HCT116 (cell line): Measurements from ENCODE around the gene FAM53A. TPM values are rescaled to one million over a fixed set of nuclear protein-coding genes. Genes with fewer than 3 reads are reported as not detected.

ENCODE experiments used
- ATAC-seq: fragments of 200-7000 bp; cut with Tn5 transposase; 2 replicates; pipeline ENCODE4 v1.9.1; 2020; ENCODE audit warnings: mild to moderate bottlenecking, moderate library complexity
- BruUV-seq: library from RNA; stranded (reverse); fragments of 400-500 nt; replicated peaks from 2 replicates; lab custom pipeline; 2021; lab: Mats Ljungman, UMichigan
- CTCF ChIA-PET: fragments of 300-600 bp; sonication (Branson Sonifier 250); formaldehyde crosslinking; loops from one replicate; lab custom pipeline; 2021; ENCODE audit warnings: antibody characterized with exemption; lab: Charles Lee
- POLR2A ChIA-PET: fragments of 300-600, 350-600 bp; sonication (Branson Sonifier 250); formaldehyde crosslinking; loops from one replicate; lab custom pipeline; 2021; ENCODE audit warnings: antibody characterized with exemption; lab: Charles Lee
- RAD21 ChIA-PET, 2 experiments: fragments of 300-600 bp; sonication (Branson Sonifier 250); formaldehyde crosslinking; loops; one replicate each; lab custom pipeline; 2023; ENCODE audit warnings: low total read pairs in 2 of 2; ENCODE audit not compliant: uncharacterized antibody in 2 of 2, unreplicated experiment in 2 of 2, low non-redundant PET in 1 of 2; lab: Charles Lee
- DNase-seq: peaks from one replicate; pipeline ENCODE4 v3.0.0-alpha.2; 2010; ENCODE audit warnings: low read depth, low spot score
- H2AFZ ChIP-seq: fragments of 200-600 bp; shearing (Covaris generic), sonication (generic); 2 replicates; pipeline ENCODE4 v1.6.1; 2017; ENCODE audit warnings: low read depth, mixed run types, mixed read lengths, antibody characterized with exemption, low read length; ENCODE audit not compliant: poor library complexity, severe bottlenecking
- H3K27ac ChIP-seq: 2 replicates; pipeline ENCODE4 v1.5.1; 2012; ENCODE audit warnings: low read depth, low read length
- H3K27me3 ChIP-seq: fragments of 200-600 bp; sonication (generic); 2 replicates; pipeline ENCODE4 v1.6.1; 2016; ENCODE audit warnings: mixed run types, low read length, mixed read lengths; ENCODE audit not compliant: insufficient read depth
- H3K36me3 ChIP-seq, 2 experiments: fragments of 200-500 bp in 1 of 2; fragments of 200-600 bp in 1 of 2; sonication (Bioruptor generic) in 1 of 2; sonication (generic) in 1 of 2; 2 replicates each; pipeline versions ENCODE4 v1.5.1 to v1.6.1; 2014 to 2016; ENCODE audit warnings: low read length in 2 of 2, inconsistent platforms in 1 of 2, mixed read lengths in 1 of 2, mixed run types in 1 of 2; ENCODE audit not compliant: insufficient read depth in 2 of 2, control insufficient read depth in 1 of 2
- H3K4me1 ChIP-seq, 2 experiments: fragments of 200-600 bp in 1 of 2; sonication (generic) in 1 of 2; 2 replicates each; pipeline versions ENCODE4 v1.5.1 to v1.6.1; 2012 to 2017; ENCODE audit warnings: low read length in 2 of 2, inconsistent platforms in 1 of 2, mild to moderate bottlenecking in 1 of 2, mixed read lengths in 1 of 2, mixed run types in 1 of 2, moderate library complexity in 1 of 2; ENCODE audit not compliant: insufficient read depth in 2 of 2, control insufficient read depth in 1 of 2
- H3K4me2 ChIP-seq: fragments of 200-600 bp; sonication (generic); 2 replicates; pipeline ENCODE4 v1.6.1; 2017; ENCODE audit warnings: mixed run types, low read length, mixed read lengths
- H3K4me3 ChIP-seq, 2 experiments: fragments of 200-600 bp in 1 of 2; sonication (generic) in 1 of 2; replicated peaks in 1 of 2; 2 replicates each; pipeline ENCODE4 v1.5.1; 2011 to 2016; ENCODE audit warnings: low read length in 2 of 2, control low read depth in 1 of 2, low read depth in 1 of 2, mild to moderate bottlenecking in 1 of 2, mixed read lengths in 1 of 2, mixed run types in 1 of 2
- H3K79me2 ChIP-seq: fragments of 200-600 bp; sonication (generic); 2 replicates; pipeline ENCODE4 v1.6.1; 2017; ENCODE audit warnings: mild to moderate bottlenecking, mixed run types, low read length, moderate library complexity, mixed read lengths; ENCODE audit not compliant: insufficient read depth
- H3K9ac ChIP-seq: fragments of 200-600 bp; sonication (generic); 2 replicates; pipeline ENCODE4 v1.6.1; 2016; ENCODE audit warnings: low read length, mixed read lengths
- H3K9me2 ChIP-seq: fragments of 200-600 bp; sonication (generic), shearing (Covaris generic); 2 replicates; pipeline ENCODE4 v1.6.1; 2017; ENCODE audit warnings: mixed run types, mild to moderate bottlenecking, moderate library complexity; ENCODE audit not compliant: insufficient read depth
- H3K9me3 ChIP-seq, 2 experiments: fragments of 200-500 bp in 1 of 2; fragments of 200-600 bp in 1 of 2; sonication (Bioruptor generic) in 1 of 2; sonication (generic) in 1 of 2; 2 replicates each; pipeline ENCODE4 v1.6.1; 2014 to 2017; ENCODE audit warnings: low read length in 2 of 2, mixed read lengths in 2 of 2, inconsistent platforms in 1 of 2, low read depth in 1 of 2, mild to moderate bottlenecking in 1 of 2, mixed run types in 1 of 2, moderate library complexity in 1 of 2; ENCODE audit not compliant: control insufficient read depth in 1 of 2, insufficient read depth in 1 of 2
- H4K20me1 ChIP-seq: fragments of 200-600 bp; sonication (generic), shearing (Covaris generic); 2 replicates; pipeline ENCODE4 v1.6.1; 2017; ENCODE audit warnings: mixed run types, mild to moderate bottlenecking, moderate library complexity; ENCODE audit not compliant: insufficient read depth
- CEBPB ChIP-seq: IDR thresholded peaks from 2 replicates; pipeline ENCODE4 v1.6.1; 2012; ENCODE audit warnings: low read depth
- EGR1 ChIP-seq: IDR thresholded peaks from 2 replicates; pipeline ENCODE4 v1.6.1; 2012; ENCODE audit warnings: low read depth
- EZH2phosphoT487 ChIP-seq: fragments of 200-600 bp; IDR thresholded peaks from 2 replicates; pipeline ENCODE4 v1.6.1; 2018; ENCODE audit warnings: antibody characterized with exemption, borderline replicate concordance
- FOSL1 ChIP-seq: IDR thresholded peaks from 2 replicates; pipeline ENCODE4 v1.6.1; 2012; ENCODE audit warnings: low read depth
- JUND ChIP-seq: IDR thresholded peaks from 2 replicates; pipeline ENCODE4 v1.6.1; 2012
- POLR2A ChIP-seq: IDR thresholded peaks from 2 replicates; pipeline ENCODE4 v1.7.0; 2011; ENCODE audit warnings: borderline replicate concordance; ENCODE audit not compliant: insufficient read depth, insufficient read length; ENCODE audit errors: extremely low read depth
- POLR2AphosphoS5 ChIP-seq: IDR thresholded peaks from 2 replicates; pipeline ENCODE4 v1.6.1; 2011; ENCODE audit warnings: mild to moderate bottlenecking, low read depth, low read length, moderate library complexity
- RAD21 ChIP-seq: IDR thresholded peaks from 2 replicates; pipeline ENCODE4 v1.6.1; 2012; ENCODE audit warnings: low read depth, mild to moderate bottlenecking
- SIN3A ChIP-seq: IDR thresholded peaks from 2 replicates; pipeline ENCODE4 v1.6.1; 2012; ENCODE audit warnings: low read depth
- SP1 ChIP-seq: IDR thresholded peaks from 2 replicates; pipeline ENCODE4 v1.6.1; 2012; ENCODE audit warnings: low read depth
- SRF ChIP-seq: IDR thresholded peaks from 2 replicates; pipeline ENCODE4 v1.6.1; 2012; ENCODE audit warnings: low read depth
- ZNF274 ChIP-seq: fragments of 200-500 bp; sonication (Bioruptor generic); IDR thresholded peaks from 2 replicates; pipeline ENCODE4 v1.6.1; 2014; ENCODE audit warnings: mild to moderate bottlenecking, low read depth, low read length, inconsistent platforms
- intact Hi-C: fragments of 100-400 bp; cut with micrococcal nuclease; formaldehyde crosslinking; loops from 2 replicates; pipeline ENCODE4 v1.10.0; 2022
- total RNA-seq: library from RNA; stranded (reverse); gene quantifications from one replicate; pipeline ENCODE4 v1.2.1, GENCODE V29; 2021; ENCODE audit not compliant: unreplicated experiment
- TF ChIP-seq, protein P1 (sequence below): IDR thresholded peaks from 2 replicates; pipeline ENCODE4 v1.6.1; 2012
- TF ChIP-seq, protein P2 (sequence below): IDR thresholded peaks from 2 replicates; pipeline ENCODE4 v1.6.1; 2012; ENCODE audit warnings: low read depth

Gene FAM53A
- total RNA-seq, 1 experiment from 2014 or later, result 1.1 TPM

- H3K9me2 ChIP-seq, result no peaks in the 10 kb centered on the region
- H2AFZ ChIP-seq, result no peak overlapping the region
- H4K20me1 ChIP-seq, result no peaks in the 10 kb centered on the region
- ATAC-seq (no peak), DNase-seq (no peak)
- H3K4me1 ChIP-seq, result no peaks in the 10 kb centered on the region
- no peaks in the 10 kb centered on the region for H3K27me3 ChIP-seq
- TF ChIP-seq, protein P1, sequence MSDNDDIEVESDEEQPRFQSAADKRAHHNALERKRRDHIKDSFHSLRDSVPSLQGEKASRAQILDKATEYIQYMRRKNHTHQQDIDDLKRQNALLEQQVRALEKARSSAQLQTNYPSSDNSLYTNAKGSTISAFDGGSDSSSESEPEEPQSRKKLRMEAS, result no peak
- TF ChIP-seq CEBPB (no peak), FOSL1 (no peak), JUND (no peak), EZH2phosphoT487 (no peak), POLR2A (no peak), SP1 (no peak), SRF (no peak), RAD21 (no peak)
- BruUV-seq, result no TSS peak
- CTCF ChIA-PET, result no interaction called here
- H3K9ac ChIP-seq, result no peak overlapping the region
- H3K27ac ChIP-seq, result no peak overlapping the region
- RAD21 ChIA-PET, result no interaction called here
- POLR2A ChIA-PET, result no interaction called here
- intact Hi-C loops, result no loop called here
- H3K4me3 ChIP-seq, result no peak overlapping the region
- H3K4me2 ChIP-seq, result no peak overlapping the region
- peaks cover 3 to 11% of the 10 kb centered on the region in 2 experiments; a peak in 2 of 4 replicates for H3K9me3 ChIP-seq
- no peaks in the 10 kb centered on the region for H3K36me3 ChIP-seq
- no peaks in the 10 kb centered on the region for H3K79me2 ChIP-seq
These were observed 91.2 kb downstream of the FAM53A start for GRCh38 chr4:1592709-1593417.

GRCh38 chr4:1592068-1592708 is 91.9 kb downstream of the FAM53A start:
- CTCF ChIA-PET, result no interaction called here
- Histone ChIP-seq H4K20me1 (no peaks in the 10 kb centered on the region), H3K27ac (no peak overlapping the region), H3K36me3 (no peaks in the 10 kb centered on the region), H2AFZ (no peak overlapping the region), H3K4me3 (no peak overlapping the region), H3K79me2 (no peaks in the 10 kb centered on the region), H3K4me2 (no peak overlapping the region), H3K9me2 (no peaks in the 10 kb centered on the region), H3K9ac (no peak overlapping the region), H3K27me3 (no peaks in the 10 kb centered on the region), H3K4me1 (no peaks in the 10 kb centered on the region), H3K9me3 (peaks cover 3 to 11% of the 10 kb centered on the region in 2 experiments; a peak in 2 of 4 replicates)
- RAD21 ChIA-PET, result no interaction called here
- no peak for ATAC-seq
- no TSS peak for BruUV-seq
- POLR2A ChIA-PET, result no interaction called here
- intact Hi-C loops, result no loop called here
- DNase-seq, result no peak
- no peak for TF ChIP-seq EGR1
- no peak for TF ChIP-seq SIN3A
- no peak for TF ChIP-seq POLR2AphosphoS5
- no peak for TF ChIP-seq EZH2phosphoT487
- no peak for TF ChIP-seq ZNF274
- TF ChIP-seq, protein P2, sequence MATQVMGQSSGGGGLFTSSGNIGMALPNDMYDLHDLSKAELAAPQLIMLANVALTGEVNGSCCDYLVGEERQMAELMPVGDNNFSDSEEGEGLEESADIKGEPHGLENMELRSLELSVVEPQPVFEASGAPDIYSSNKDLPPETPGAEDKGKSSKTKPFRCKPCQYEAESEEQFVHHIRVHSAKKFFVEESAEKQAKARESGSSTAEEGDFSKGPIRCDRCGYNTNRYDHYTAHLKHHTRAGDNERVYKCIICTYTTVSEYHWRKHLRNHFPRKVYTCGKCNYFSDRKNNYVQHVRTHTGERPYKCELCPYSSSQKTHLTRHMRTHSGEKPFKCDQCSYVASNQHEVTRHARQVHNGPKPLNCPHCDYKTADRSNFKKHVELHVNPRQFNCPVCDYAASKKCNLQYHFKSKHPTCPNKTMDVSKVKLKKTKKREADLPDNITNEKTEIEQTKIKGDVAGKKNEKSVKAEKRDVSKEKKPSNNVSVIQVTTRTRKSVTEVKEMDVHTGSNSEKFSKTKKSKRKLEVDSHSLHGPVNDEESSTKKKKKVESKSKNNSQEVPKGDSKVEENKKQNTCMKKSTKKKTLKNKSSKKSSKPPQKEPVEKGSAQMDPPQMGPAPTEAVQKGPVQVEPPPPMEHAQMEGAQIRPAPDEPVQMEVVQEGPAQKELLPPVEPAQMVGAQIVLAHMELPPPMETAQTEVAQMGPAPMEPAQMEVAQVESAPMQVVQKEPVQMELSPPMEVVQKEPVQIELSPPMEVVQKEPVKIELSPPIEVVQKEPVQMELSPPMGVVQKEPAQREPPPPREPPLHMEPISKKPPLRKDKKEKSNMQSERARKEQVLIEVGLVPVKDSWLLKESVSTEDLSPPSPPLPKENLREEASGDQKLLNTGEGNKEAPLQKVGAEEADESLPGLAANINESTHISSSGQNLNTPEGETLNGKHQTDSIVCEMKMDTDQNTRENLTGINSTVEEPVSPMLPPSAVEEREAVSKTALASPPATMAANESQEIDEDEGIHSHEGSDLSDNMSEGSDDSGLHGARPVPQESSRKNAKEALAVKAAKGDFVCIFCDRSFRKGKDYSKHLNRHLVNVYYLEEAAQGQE, result no peak
